AG04450 (cell line): ENCODE measurements around the gene KCNAB2. TPM values are rescaled to one million over a fixed set of nuclear protein-coding genes. Genes with fewer than 3 reads are reported as not detected.

Source experiments
- CTCF ChIA-PET: fragments of 300-600, 350-600 bp; formaldehyde crosslinking; extraction: SDS; loops from one replicate; lab custom pipeline; 2022; ENCODE audit warnings: antibody characterized with exemption, inconsistent platforms; lab: Charles Lee
- POLR2A ChIA-PET: fragments of 350-600 bp; formaldehyde crosslinking; extraction: SDS; loops from one replicate; lab custom pipeline; 2021; ENCODE audit warnings: antibody characterized with exemption, inconsistent platforms; lab: Yijun Ruan, JAX
- DNase-seq: peaks from one replicate; pipeline ENCODE4 v3.0.0-alpha.2; 2011; ENCODE audit warnings: low read depth, low spot score
- H3K27ac ChIP-seq: one replicate; pipeline ENCODE4 v1.5.1; 2012; ENCODE audit warnings: low read depth, low read length, control low read depth
- H3K27me3 ChIP-seq: one replicate; pipeline ENCODE4 v1.6.0; 2012; ENCODE audit warnings: low read length; ENCODE audit not compliant: control insufficient read depth, insufficient read depth
- H3K4me3 ChIP-seq: 2 replicates; pipeline ENCODE4 v1.5.1; 2011; ENCODE audit warnings: mild to moderate bottlenecking, low read depth, low read length, control low read depth
- H3K9me3 ChIP-seq: 2 replicates; pipeline ENCODE4 v1.5.1; 2012; ENCODE audit warnings: low read length; ENCODE audit not compliant: control insufficient read depth, insufficient read depth
- CTCF ChIP-seq: IDR thresholded peaks from 2 replicates; pipeline ENCODE4 v1.5.1; 2011; ENCODE audit warnings: low read depth, low read length, control low read depth, inconsistent platforms
- polyA plus RNA-seq: library from polyadenylated mRNA; depleted of rRNA; stranded (reverse); fragments of >200 nt; gene quantifications from 2 replicates; pipeline ENCODE4 v1.2.3, GENCODE V29; 2011

KCNAB2 gene
- polyA plus RNA-seq, 1 experiment, result 3.1 TPM

GRCh38 chr1:6108937-6109614 lies 63.4 kb downstream of the KCNAB2 start:
- no peaks in the 10 kb centered on the region; the same call in 1 of the 2 replicates for H3K9me3 ChIP-seq
- DNase-seq, result no peak
- H3K27ac ChIP-seq, result no peak overlapping the region
- H3K27me3 ChIP-seq, result peaks cover 5% of the 10 kb centered on the region
- CTCF ChIA-PET, result interaction anchor here (1.0 to 1.1 kb wide), 4 partner anchors 15 to 136 kb away, joined by 3 to 6 read pairs (median 4); no protein-coding TSS in a partner anchor
- POLR2A ChIA-PET, result no interaction called here
- TF ChIP-seq CTCF, result peak; percentile 45
- no peak overlapping the region for H3K4me3 ChIP-seq

- no peak for DNase-seq
- POLR2A ChIA-PET, result no interaction called here
Measured at GRCh38 chr1:6109688-6110087, 64.0 kb downstream of the KCNAB2 start.

GRCh38 chr1:6110326-6110725 lies 64.6 kb downstream of the KCNAB2 start:
- no peak for TF ChIP-seq CTCF
- Histone ChIP-seq H3K9me3 (peaks cover 2% of the 10 kb centered on the region), H3K4me3 (no peak overlapping the region), H3K27ac (no peak overlapping the region), H3K27me3 (peaks cover 5% of the 10 kb centered on the region)
- ChIA-PET CTCF (interaction anchor here (0.6 kb wide), 1 partner anchor 17 kb away, joined by 4 read pairs; no protein-coding TSS in a partner anchor), POLR2A (no interaction called here)
- no peak for DNase-seq

More at GRCh38 chr1:6109688-6110087, 64.0 kb downstream of the KCNAB2 start:
- Histone ChIP-seq H3K27me3 (peaks cover 5% of the 10 kb centered on the region), H3K27ac (no peak overlapping the region), H3K4me3 (no peak overlapping the region), H3K9me3 (no peaks in the 10 kb centered on the region; the same call in 1 of the 2 replicates)
- TF ChIP-seq CTCF, result no peak
- CTCF ChIA-PET, result interaction anchor here (1.1 kb wide), 1 partner anchor 78 kb away, joined by 3 read pairs; no protein-coding TSS in a partner anchor

GRCh38 chr1:6111571-6111970 lies 65.9 kb downstream of the KCNAB2 start:
- TF ChIP-seq CTCF, result no peak
- ChIA-PET POLR2A (no interaction called here), CTCF (no interaction called here)

GRCh38 chr1:6111991-6112689 lies 66.5 kb downstream of the KCNAB2 start:
- Histone ChIP-seq H3K4me3 (no peak overlapping the region), H3K27ac (no peak overlapping the region), H3K27me3 (peaks cover 5% of the 10 kb centered on the region), H3K9me3 (peaks cover 3% of the 10 kb centered on the region; the same call in 1 of the 2 replicates)
- no peak for DNase-seq
- TF ChIP-seq CTCF, result no peak
- ChIA-PET CTCF (no interaction called here), POLR2A (no interaction called here)

More at GRCh38 chr1:6111571-6111970, 65.9 kb downstream of the KCNAB2 start:
- no peak for DNase-seq
- H3K9me3 ChIP-seq, result peaks cover 3% of the 10 kb centered on the region; the same call in 1 of the 2 replicates
- no peak overlapping the region for H3K4me3 ChIP-seq
- H3K27me3 ChIP-seq, result peaks cover 5% of the 10 kb centered on the region
- H3K27ac ChIP-seq, result no peak overlapping the region
